HG03135 (cell line): ENCODE data around the gene UCP3.

Source experiments
- ATAC-seq: cut with Tn5 transposase; IDR thresholded peaks from one replicate; pipeline ENCODE4 v1.9.1; 2021; ENCODE audit warnings: mild to moderate bottlenecking, moderate library complexity; ENCODE audit not compliant: unreplicated experiment

The UCP3 gene

DNA sequence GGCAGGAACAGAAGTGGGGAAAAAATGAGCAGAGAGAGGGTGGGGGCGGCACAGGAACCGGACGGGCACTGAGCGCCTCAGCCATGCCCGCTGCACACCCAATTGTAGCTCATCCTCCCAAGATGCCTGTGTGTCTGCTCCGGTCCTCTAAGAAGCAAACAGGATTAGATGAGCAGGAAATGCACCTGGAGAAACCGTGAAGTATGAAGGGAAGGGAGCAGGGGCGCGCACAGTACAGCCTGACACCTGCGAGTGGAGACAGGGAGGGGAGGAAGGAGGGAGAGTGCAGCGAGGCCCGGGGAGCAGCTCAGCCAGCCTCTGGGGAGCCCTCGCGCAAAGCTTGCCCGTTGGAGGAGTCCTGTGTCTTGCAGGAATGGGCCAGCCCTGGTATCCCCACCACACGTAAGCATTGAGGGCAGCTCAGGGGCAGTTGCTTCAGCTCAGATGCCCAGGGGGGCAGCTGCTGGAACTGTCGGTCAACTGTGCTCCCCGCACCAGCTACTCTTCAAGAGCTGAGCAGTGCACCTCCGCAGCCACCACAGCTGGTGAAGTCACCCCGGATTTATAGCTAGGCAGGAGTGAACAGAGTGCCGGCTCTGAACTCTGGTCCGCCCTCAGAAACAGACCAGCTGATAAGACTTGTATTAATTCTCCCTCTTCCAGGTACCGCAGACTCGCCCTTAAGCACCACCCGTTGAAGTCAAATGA is 51.1 kb downstream of the UCP3 start:
- no peak for ATAC-seq

DNA sequence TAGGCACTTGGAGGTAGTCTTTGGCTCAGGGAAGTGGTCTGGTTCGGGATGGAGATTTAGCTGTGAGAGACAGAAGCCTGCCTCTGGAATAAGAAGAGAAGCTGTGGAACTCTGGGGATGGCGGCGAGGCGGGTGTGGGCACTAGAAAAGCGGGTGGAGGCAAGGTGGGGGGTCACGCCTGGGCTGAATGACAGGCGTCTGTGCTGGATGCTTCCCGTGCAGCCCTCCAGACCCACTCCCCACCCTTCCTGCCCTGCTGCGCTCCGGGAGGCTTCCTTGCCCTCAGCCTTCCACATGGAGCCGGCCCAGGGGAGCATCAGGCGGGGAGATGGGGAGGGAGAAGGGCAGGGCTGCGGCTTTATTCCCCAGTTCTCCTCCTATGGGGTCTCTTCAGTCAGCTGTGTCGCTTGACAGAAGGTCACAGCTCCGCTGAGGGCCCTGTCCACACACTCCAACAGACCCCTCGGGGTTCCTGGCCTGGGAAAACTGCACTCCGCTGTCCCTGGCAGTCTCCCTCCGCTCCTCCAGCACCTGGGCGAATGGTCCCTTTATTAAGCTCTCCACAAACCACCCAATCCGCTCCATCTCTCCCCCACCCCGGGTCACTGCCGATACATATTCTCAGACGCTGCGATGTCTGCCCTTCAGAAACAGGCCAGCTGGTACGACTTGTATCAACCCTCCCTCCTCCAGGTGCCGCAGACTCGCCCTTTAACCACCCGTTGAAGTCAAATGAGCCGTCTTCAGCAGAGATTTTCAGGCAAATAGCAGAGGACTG is 51.8 kb downstream of the UCP3 start:
- ATAC-seq: no peak

DNA sequence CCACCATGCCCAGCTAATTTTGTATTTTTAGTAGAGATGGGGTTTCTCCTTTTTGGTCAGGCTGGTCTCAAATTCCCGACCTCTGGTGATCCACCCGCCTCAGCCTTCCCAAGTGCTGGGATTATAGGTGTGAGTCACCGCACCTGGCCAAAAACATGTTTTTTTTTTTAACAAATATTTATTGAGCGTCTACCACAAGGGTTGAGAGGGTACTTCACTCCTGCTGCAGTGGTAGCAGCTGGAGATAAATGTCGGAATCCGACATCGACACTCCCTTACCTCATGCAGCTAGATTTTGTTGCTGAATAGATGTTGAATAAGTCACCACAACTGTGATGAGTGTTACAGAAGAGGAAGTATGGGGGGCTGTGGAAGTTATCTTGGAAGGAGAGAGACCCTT is 57.1 kb downstream of the UCP3 start:
- ATAC-seq: no peak

DNA sequence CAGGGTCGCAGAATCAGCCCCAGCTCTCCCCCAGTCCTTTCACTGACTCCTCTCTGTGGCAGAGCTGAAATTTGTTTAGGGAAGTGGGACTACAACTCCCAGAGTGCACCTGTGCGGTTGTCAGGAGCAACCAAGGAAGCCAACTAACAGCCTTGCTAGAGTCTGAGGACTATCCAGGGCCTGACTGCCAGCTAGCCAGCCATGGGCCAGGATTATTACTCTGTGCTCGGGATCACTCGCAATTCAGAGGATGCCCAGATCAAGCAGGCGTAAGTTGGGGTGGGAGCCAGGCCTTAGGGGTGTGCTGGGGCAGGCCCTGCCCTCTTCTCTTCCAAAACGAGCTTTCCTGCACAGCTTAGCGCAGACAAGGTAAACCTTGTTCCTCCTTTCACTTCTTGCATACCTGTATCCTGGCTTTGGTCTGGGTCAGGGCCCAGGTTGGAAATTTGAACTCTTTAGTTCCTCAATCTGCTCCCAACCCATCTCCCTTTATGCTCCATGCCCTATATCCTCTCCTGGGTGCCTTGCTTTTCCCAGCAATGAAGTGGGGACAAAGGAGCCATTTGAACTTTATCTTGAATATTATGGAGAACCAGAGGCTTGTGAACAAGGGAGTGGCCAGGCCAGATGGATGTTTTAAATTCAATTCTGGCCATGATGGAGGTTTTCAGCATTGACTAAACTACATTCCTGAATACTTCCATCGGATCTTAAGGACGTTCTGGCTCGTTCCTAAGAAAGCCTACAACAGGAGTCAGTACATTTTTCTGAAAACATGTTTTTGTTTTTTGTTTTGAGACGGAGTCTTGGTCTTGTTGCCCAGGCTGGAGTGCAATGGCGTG is 57.8 kb downstream of the UCP3 start, which contains the start of gene DNAJB13:
Gene DNAJB13, plus strand, starts transcription at position 158 of the 842 bp plus-strand sequence. Its CDS starts 44 bp downstream, at position 202.
- peak; percentile 83 for ATAC-seq
